ENCODE measurements around the gene SMARCAD1.
"Not testable (repeated sequence)": the region's sequence is repeated elsewhere in the genome, so short reads cannot be mapped to it uniquely, and the experiment has no call there.

The SMARCAD1 gene

DNA sequence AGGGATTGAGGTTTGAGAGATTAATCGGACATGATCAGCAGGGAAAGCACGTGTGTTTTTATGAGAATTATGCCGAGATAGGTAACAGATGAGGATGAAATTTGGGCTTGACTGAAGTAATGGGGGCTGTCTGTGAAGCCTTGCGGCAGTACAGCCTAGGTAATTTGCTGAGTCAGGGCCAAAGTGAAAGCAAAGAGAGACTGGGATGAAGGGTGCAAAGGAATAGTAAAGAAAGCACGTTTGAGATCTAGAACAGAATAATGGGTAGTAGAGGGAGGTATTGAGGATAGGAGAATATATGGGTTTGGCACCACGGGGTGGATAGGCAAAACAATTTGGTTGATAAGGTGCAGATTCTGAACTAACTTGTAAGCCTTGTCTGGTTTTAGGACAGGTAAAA, 87.8 kb downstream of the SMARCAD1 start:
- DNase-seq = not testable (repeated sequence)

DNA sequence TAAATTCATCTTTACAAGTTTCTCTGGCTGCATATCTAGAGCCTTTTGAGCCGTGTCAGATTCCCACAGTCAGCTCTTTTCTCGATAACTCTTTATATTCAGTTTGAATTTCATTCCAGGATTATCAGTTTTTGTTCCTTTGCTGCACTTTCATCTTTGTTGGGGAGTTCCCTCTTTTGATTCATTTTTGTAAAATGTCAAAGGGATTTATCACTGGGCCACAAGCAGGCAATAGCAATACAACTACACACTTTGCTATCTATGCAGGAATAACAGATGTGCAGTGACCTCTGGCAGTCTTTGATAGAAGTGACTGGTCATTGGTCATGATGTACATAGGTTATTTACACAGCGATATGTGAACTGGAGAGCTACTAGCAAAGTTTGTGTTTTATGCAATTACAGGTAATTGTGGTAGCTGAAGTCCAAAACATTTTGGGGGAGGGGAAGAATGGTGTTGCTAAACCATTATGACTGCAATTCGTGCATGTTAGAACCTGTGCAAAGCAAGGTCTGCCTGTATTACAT, 91.1 kb downstream of the SMARCAD1 start:
- no peak for DNase-seq

DNA sequence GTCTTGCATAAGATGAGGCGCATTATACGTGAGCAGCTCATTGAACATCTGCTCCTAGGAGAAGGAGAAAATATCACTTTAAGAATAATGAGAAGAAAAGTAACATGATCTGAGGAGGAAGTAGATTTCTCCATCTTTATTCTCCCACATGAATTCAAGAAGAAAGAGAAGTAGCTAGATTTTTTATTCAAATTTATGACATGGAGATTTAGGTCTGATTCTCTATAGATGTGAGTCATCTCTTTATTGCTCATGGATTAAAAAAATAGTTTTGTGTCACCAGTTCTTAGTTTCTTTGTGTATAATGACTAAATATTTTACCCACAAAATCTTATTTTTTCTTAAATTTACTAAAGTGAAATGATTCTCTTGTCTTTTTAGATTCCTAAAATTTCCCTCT, 94.5 kb downstream of the SMARCAD1 start:
- DNase-seq = no peak

DNA sequence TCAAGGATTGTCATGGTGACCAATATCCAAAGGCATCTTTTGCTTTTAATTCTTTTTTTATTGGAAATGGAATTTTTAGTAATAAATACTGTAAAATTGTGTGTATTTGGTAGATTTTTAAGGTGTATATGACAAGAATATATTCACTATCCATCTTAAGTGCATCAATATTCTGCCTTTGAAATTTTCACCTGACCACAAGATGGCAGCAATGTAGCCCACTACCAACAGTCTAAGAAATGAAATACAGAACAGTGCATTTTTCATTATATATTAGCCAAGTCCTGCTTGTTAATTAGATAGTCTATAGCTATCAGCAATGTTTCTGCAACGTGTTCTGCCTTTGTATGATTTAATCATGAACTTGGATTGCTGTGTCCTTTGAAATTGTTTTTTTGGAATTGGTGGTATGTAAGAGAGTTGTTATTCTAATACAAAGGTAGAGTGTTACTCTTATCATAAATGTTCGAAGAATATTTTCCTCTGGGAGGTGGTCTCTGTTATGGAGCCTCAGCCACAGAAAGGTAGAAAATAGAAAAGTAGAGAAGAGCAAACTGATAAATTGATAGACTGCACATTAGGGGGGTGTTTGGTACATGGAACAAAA, 96.8 kb downstream of the SMARCAD1 start:
- DNase-seq = peak; percentile 1

DNA sequence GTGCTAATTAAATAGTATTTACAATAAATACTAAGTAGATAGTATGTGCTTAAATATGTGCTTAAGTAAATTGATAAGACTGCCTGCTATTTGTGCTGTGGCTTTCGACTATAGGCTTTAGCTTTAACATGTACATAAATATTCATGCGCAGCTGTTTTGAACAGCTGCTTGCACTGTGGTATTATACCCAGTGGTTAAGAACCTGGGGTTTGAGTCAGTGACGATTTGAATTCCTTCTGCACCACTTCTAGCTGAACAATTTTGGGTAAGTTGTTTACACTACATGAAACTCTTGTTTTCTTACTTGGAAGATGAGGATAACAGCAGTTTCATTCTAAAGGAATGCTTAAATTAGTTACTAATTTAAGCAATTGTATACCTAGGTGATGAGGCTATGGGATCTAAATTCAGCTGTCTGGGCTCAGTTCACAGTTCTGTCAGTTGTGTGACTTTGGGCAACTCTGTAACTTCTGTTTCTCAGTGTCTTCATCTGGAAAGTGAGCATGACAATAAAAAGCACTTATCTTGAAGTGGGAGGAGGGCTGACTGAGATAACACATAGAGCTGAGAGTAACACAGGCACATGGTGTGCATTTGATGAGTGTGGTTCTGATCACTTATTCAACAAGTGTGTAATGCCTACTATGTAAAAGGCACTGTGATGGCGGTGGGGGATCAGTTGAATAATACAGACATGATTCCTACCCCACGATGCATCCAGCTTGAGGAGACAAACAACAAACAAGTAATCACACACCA, 98.0 kb downstream of the SMARCAD1 start:
- no peak for DNase-seq

DNA sequence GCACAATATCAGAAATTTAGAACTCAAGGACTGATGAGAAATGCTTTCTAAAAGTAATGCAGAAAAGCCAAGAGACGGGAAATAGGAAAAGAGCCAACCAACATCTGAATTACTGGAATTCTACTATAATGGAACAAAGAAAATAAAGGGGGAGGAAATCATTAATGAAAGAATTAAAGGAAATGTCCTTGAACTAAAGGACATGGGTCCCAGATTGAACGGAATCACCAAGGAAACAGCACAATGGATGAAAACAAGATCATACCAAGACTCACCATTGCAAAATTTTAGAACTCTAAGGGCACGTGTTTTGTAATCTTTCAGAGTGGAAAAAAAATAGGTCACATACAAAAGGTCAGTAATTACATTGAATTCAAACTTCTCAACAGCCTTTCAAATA, 99.0 kb downstream of the SMARCAD1 start:
- DNase-seq = no peak

DNA sequence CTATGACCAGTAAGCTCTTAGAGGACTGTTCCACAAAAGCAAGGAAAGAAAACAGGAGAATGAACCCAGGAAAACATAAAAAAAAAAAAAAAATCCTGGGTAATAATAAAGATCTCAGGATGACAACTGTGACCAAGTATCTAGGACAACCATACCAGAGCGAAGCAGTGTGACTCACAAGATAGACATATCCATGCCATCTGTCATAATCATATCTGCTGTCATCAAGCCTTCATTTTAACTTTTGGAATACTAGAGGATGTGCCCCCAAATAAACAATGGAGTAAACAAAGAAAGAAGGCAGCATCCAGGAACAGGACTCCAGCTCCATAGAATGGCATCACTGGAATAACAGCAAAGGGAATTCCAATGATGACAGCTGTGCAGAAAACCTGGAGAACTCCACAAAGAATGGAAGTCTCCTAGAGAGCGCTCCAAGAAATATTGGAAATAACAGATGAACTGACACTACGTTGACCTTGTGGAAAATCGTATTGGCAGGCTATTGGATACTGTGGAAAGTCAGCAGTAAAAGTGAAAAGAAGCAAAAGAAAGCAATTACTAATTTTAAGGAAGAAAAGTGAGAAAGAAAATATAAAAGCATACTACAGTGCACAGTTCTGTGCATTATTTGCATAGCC, 99.7 kb downstream of the SMARCAD1 start:
- DNase-seq = no peak

DNA sequence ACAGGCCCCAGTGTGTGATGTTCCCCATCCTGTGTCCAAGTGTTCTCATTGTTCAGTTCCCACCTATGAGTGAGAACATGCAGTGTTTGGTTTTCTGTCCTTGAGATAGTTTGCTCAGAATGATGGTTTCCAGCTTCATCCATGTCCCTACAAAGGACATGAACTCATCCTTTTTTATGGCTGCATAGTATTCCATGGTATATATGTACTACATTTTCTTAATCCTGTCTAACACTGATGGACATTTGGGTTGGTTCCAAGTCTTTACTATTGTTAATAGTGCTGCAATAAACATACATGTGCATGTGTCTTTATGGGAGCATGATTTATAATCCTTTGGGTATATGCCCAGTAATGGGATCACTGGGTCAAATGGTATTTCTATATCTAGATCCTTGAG, 112.3 kb downstream of the SMARCAD1 start:
- not testable (repeated sequence) for DNase-seq

DNA sequence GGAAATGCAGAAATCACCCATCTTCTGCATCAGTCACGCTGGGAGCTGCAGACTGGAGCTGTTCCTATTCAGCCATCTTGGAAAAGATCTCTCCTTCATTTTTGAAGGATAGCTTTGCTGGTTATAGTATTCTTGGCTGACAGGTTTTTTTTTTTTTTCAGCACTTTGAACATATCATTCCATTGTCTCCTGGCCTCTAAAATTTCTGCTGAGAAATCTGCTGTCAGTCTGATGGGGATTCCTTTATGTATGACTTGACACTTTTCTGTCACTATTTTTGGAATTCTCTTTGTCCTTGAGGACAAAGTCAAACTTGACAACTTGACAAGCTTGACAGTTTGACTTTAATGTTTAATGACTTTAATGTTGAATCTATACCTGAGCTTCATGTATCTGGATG, 118.2 kb downstream of the SMARCAD1 start:
- DNase-seq = no peak

DNA sequence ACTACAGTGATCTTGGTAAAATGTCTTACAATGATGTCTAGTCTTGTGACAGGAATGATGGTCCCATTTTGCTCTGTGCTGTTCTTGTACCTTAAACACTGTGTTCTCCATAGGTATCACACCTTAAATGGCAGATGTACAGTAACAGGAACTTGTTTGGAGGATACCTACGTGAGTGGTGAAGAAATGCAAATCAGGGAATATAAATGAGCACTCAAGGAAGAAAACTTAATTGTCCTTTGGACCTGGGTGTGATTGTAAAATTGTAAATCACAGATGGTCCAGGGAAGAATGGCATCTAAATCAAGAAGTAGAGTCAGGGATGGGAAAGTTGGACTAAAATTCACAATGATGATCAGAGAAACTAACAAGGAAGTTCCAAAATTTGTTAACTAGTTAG, 122.3 kb downstream of the SMARCAD1 start:
- no peak for DNase-seq

DNA sequence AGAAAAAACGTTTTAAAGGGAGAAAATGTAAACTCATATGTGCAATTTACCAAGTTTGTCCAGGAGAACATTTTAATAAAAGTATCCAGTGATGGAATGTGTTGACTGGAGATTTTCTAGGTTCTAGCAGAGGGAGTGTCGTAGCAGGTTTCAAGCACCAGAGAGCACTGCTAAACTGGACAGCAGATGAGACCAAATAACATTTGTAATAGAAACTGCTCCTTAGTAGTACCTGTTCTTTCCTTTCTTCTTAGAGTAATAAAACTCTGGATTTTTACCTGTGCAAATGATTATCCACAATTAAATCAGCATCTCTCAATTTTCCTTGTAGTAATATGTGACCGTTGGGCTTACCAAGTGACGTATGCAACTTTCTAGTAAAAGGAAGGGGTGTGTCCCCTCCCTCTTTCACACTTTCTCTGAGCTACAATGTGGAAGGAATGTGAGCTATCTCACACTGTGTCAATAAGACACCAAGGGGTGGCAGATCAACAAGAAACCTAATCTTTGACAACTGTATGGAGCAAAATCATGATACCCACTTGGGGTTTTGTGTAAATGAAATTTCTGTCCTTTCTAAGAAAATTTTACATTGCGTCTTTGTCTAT, 125.4 kb downstream of the SMARCAD1 start:
- DNase-seq = no peak

DNA sequence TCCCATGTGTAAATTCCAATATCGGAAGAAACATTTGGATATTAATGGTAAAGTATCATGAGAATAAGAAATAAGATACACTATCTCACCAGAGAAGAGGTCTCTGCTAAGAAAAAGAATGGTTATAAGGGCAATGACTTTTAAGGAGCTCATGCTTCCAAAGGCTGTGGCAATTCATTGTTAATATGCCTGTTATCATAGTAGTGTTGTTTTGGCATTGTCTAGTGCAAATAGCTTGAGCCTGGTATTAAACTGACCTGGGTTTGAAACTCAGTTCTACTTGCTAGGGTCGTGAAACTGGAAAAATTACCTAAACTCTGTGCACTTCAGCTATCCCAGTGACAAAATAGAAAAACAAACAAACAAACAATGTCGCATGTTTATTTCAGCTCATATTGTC, 126.2 kb downstream of the SMARCAD1 start:
- DNase-seq = no peak

DNA sequence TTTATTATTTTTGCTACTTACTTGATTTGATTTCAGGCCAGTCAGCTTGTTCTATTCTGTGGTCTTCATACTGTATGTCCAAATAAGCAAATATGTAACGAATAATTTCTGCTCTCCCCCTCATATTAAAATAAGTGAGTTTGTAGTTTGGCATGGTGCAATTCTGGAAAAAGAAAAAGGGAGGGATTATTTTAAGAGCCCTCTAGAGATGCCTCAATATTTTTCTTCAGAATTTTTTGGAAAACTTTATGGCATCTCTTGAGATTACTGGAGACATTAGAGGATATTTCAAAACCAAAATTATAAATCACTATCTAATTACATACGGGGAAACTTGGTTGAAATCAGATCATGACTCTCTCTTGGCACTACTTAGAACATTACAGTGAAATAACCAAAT, 126.8 kb downstream of the SMARCAD1 start:
- no peak for DNase-seq

DNA sequence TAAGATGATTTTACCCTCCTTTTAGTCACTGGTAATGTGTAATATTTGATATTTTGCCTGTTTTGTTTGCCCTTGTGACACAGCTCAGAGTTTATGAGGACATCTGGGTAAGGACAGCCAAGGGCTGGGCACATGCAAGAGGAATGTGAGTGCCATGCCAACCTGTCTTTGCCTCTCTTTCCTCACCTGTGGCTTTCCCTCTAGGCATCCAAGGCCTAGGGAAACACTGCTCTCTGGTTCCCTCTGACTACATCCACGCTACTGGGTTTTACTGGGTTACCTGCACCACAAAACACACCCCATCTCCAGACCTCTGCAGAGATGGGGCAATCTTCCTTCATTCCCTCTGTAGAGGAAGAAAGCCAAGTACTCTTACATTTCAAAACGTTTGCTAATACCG, 127.3 kb downstream of the SMARCAD1 start:
- no peak for DNase-seq

DNA sequence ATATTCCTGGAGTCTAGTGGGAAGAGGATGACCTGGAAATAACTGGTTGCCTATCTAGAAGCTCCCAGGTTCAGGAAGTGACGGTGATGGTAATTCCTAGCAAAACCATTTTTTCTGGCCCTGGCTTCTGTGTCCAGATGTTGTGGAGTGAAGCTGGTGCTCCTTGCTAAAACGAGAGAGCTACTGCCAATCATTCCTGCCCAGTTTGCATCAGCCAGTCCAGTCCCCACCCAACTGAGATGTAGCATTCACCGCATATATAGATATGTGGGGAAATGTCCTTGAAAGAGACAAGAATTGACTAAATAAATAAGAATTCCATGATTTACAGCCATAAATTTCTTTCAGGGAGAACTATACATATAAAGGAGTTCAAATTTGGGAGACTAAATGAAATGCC, 128.6 kb downstream of the SMARCAD1 start:
- DNase-seq = no peak

DNA sequence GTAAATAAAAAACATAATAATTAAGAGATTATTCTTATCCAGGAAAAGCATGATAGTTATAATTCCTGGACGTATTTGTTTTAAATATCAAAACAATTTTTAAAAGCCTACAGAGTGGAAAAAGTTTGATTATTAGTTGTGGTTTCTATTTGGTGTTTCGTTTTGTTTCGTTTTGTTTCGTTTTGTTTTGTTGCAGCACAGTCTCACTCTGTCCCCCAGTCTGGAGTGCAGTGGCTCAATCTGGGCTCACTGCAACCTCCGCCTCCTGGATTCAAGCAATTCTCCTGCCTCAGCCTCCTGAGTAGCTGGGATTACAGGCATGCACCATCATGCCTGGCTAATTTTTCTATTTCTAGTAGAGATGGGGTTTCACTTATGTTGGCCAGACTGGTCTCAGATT, 129.1 kb downstream of the SMARCAD1 start:
- DNase-seq = not testable (repeated sequence)

DNA sequence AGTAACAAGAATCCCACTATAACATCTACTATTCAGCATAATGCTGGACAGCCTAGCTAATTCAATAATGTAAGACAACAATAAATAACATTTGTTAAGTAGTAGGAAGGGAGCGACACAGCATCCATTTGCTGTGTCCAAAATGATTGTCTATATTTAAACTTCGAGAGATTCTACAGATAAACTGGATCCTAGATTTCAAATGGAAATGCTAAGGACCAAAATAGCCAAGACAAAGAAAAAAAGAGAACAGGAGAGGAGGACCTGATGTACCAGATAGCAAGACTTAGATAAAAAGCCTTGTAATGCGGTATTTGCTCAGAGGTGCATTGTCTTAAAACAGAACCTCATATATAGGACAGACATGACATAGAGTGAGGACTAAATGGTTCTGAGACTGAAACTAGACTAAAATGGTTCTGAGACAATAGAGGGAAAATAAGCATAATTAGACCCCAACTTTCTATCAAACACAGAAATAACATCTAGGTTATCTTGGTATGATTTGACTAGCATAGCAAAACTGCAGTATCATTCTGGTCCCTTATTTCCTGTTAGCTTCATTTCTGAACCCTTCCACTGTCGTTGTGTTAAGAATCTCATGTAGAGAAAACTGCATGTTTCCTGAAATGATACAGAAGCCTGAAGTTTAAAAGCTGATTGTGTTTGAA, 131.2 kb downstream of the SMARCAD1 start:
- no peak for DNase-seq

DNA sequence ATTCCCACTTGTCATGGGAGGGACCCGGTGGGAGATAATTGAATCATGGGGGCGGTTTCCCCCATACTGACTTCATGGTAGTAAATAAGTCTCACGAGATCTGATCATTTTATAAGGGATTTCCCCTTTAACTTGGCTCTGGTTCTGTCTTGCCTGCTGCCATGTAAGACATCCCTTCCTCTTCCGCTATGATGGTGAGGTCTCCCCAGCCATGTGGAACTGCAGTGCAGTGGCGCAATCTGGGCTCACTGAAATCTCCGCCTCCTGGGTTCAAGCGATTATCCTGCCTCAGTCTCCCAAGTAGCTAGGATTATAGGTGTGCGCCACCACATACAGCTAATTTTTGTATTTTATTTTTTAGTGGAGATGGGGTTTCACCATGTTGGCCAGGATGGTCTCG, 132.1 kb downstream of the SMARCAD1 start:
- no peak for DNase-seq
